Spleen (tissue), 7 donors: Measurements from ENCODE around the gene ARPC3.

Experiments used
- POLR2A ChIP-seq, 3 donors: fragments of 450-650 bp; IDR thresholded peaks; one replicate each; pipeline ENCODE4 v1.5.1; 2017; ENCODE audit warnings: antibody characterized with exemption in 3 of 3, mild to moderate bottlenecking in 1 of 3
- TF ChIP-seq, protein P1 (sequence below), 11 experiments: fragments of 200-600 bp in 7 of 11; fragments of 450-650 bp in 4 of 11; sonication (generic) in 4 of 11; IDR thresholded peaks in 8 of 11; conservative IDR thresholded peaks in 3 of 11; 1 replicate in 7 of 11; 2 replicates in 4 of 11; pipeline versions ENCODE4 v1.4.0 to v1.8.0; 2016 to 2021; ENCODE audit warnings: antibody characterized with exemption in 11 of 11, inconsistent platforms in 4 of 11, mild to moderate bottlenecking in 1 of 11
- donor health status: DM: no; HTN: no; CAD: no; lungs with moderate emphysema.
- donor health status: DM: no; HTN: no; CAD: no.
- donor health status: DM: no; HTN: no; CAD: no.

DNA sequence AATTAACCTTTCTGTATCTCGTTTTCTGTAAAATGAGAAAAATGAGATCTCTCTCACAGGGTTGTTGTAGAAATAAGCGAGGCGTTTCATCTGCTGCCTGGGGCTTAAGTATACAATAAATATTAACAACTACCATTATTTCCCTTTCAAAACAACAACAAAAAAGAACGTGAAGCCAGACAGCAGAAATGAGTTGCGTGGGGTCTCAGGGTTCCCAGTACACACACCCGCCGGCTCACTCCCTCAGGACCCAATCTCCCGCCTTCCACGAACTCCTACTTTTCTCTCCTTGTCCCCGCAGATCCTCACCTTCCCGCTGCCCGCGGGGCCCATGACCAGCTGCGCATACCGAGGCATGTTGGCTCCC, 17.7 kb upstream of the ARPC3 start:
- no peak for TF ChIP-seq POLR2A (IDR thresholded peaks at IDR 0.05)
- TF ChIP-seq, protein P1, sequence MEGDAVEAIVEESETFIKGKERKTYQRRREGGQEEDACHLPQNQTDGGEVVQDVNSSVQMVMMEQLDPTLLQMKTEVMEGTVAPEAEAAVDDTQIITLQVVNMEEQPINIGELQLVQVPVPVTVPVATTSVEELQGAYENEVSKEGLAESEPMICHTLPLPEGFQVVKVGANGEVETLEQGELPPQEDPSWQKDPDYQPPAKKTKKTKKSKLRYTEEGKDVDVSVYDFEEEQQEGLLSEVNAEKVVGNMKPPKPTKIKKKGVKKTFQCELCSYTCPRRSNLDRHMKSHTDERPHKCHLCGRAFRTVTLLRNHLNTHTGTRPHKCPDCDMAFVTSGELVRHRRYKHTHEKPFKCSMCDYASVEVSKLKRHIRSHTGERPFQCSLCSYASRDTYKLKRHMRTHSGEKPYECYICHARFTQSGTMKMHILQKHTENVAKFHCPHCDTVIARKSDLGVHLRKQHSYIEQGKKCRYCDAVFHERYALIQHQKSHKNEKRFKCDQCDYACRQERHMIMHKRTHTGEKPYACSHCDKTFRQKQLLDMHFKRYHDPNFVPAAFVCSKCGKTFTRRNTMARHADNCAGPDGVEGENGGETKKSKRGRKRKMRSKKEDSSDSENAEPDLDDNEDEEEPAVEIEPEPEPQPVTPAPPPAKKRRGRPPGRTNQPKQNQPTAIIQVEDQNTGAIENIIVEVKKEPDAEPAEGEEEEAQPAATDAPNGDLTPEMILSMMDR (IDR thresholded peaks at IDR 0.05 in 8 of 11, conservative IDR thresholded peaks at IDR 0.05 in 3 of 11) = no peak
